ENCODE measurements around the gene HEYL.

HEYL gene

DNA sequence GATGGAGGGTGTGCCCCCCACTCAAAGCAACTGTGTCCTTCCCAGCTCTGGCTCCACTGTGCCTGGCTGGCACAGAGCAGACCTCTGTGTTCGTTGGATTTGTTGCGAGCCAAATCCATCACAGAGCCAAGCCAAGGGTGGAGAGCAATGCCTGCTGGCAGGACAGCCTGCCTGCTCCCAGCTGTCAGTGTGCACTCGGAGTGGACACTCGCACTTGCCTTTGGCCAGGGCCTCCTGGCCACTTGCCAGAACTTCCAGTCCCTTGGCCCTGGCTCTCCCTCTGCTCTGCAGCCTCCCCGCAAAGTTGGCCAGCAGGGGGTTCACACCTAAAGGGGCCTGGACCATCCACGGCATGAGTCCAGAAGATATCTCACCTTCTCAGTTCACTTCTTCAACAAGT lies 16.4 kb downstream of the HEYL start:
- no peak overlapping the region for H2AFZ ChIP-seq (ENCODE audit: low read depth)
- TF ChIP-seq, protein P1, sequence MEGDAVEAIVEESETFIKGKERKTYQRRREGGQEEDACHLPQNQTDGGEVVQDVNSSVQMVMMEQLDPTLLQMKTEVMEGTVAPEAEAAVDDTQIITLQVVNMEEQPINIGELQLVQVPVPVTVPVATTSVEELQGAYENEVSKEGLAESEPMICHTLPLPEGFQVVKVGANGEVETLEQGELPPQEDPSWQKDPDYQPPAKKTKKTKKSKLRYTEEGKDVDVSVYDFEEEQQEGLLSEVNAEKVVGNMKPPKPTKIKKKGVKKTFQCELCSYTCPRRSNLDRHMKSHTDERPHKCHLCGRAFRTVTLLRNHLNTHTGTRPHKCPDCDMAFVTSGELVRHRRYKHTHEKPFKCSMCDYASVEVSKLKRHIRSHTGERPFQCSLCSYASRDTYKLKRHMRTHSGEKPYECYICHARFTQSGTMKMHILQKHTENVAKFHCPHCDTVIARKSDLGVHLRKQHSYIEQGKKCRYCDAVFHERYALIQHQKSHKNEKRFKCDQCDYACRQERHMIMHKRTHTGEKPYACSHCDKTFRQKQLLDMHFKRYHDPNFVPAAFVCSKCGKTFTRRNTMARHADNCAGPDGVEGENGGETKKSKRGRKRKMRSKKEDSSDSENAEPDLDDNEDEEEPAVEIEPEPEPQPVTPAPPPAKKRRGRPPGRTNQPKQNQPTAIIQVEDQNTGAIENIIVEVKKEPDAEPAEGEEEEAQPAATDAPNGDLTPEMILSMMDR (conservative IDR thresholded peaks at IDR 0.05; ENCODE audit: low read depth, low read length): no peak
- no peak overlapping the region for H3K27ac ChIP-seq
- H3K9ac ChIP-seq: no peak overlapping the region
- H3K4me2 ChIP-seq: no peak overlapping the region
- no peaks in the 10 kb centered on the region for H3K27me3 ChIP-seq (ENCODE audit: insufficient read depth, low read depth)
- no peaks in the 10 kb centered on the region for H3K79me2 ChIP-seq (ENCODE audit: insufficient read depth, low read depth)
- no peak overlapping the region for H3K4me3 ChIP-seq (IDR thresholded peaks at IDR 0.05; ENCODE audit: insufficient read depth, low read depth, low read length)
- no peaks in the 10 kb centered on the region for H3K4me1 ChIP-seq (ENCODE audit: low read depth, poor library complexity, severe bottlenecking)
- no peaks in the 10 kb centered on the region for H4K20me1 ChIP-seq (ENCODE audit: insufficient read depth)
- no peaks in the 10 kb centered on the region for H3K36me3 ChIP-seq (ENCODE audit: insufficient read depth)

DNA sequence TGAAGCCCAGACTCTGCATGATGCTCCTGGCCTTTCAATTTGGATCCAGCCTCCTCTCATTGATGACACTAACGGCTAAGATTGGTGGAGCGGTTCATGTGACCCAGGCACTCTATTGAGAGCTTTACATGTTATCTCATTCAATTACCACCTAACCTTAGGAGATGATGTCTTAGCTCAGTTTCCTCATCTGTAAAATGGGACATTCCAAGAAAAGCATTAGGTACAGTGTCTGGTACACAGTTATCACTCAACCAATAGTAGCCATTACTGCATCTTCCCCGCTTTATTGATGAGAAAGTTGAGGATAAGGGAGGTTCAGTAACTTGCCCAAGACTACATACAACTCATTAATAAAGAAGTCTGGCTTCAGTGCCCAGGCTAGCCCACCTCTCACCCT lies 17.0 kb downstream of the HEYL start:
- no peaks in the 10 kb centered on the region for H4K20me1 ChIP-seq (ENCODE audit: insufficient read depth)
- no peaks in the 10 kb centered on the region for H3K36me3 ChIP-seq (ENCODE audit: insufficient read depth)
- H3K79me2 ChIP-seq (ENCODE audit: insufficient read depth, low read depth): no peaks in the 10 kb centered on the region
- TF ChIP-seq, protein P1 (conservative IDR thresholded peaks at IDR 0.05; ENCODE audit: low read depth, low read length): no peak
- no peaks in the 10 kb centered on the region for H3K27me3 ChIP-seq (ENCODE audit: insufficient read depth, low read depth)
- no peaks in the 10 kb centered on the region for H3K4me1 ChIP-seq (ENCODE audit: low read depth, poor library complexity, severe bottlenecking)
- H3K9ac ChIP-seq: no peak overlapping the region
- no peak overlapping the region for H2AFZ ChIP-seq (ENCODE audit: low read depth)
- H3K4me2 ChIP-seq: no peak overlapping the region
- no peak overlapping the region for H3K27ac ChIP-seq
- no peak overlapping the region for H3K4me3 ChIP-seq (IDR thresholded peaks at IDR 0.05; ENCODE audit: insufficient read depth, low read depth, low read length)

DNA sequence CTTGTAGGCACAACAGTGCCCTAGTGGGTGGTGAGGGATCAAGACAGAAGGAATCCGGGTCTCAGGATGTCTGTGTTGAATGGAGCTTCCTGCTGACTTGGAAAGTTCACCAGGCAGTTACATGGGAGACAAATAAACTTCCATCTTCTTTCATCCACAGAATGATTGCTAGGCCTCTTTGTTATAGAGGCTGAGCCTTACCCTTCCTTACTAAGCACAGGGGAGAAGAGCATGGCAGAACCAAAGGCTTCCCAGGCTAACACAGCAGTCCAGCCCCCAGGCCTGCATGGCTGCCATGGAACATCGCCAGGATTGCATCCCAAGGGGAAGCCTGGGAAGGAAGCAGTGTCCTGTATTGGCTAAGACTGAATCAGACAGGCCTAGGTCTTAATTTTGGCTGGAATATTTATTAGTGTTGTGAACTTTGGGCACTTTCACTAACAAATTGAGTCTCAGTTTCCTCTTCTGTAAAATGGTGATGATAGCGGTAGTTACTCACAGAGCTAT lies 18.7 kb downstream of the HEYL start:
- Histone ChIP-seq H2AFZ (ENCODE audit: low read depth) (no peak overlapping the region), H3K9ac (no peak overlapping the region), H3K79me2 (ENCODE audit: insufficient read depth, low read depth) (no peaks in the 10 kb centered on the region), H3K27ac (no peak overlapping the region), H3K4me2 (no peak overlapping the region), H4K20me1 (ENCODE audit: insufficient read depth) (no peaks in the 10 kb centered on the region), H3K27me3 (ENCODE audit: insufficient read depth, low read depth) (no peaks in the 10 kb centered on the region), H3K4me3 (IDR thresholded peaks at IDR 0.05; ENCODE audit: insufficient read depth, low read depth, low read length) (no peak overlapping the region), H3K4me1 (ENCODE audit: low read depth, poor library complexity, severe bottlenecking) (no peaks in the 10 kb centered on the region), H3K36me3 (ENCODE audit: insufficient read depth) (no peaks in the 10 kb centered on the region)
- TF ChIP-seq, protein P1 (conservative IDR thresholded peaks at IDR 0.05; ENCODE audit: low read depth, low read length): no peak

DNA sequence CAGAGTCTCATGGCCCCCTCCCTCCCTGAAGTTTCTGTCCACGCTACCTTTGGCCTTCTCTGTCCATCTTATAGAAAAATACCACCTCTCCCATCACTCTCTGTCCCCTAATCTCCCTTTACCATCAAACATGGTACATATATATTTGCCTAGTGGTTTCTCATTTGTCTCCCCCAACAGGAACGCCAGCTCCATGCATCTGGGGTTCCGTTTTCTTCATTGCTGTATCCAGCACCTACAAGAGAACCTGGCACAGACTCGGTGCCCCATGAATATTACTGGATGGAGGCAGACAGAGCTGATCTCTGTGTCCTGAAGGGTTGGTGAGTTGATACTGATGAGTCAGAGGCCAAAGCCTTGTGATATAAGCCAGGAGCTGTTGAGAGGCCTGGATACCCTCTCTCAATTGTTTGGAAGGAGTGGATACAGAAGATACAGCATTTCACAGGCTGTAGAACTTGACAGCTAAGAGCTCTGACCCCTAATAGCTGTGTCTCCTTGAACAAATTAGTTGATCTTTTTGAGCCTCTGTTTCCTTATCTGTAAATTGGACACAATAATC lies 21.9 kb downstream of the HEYL start:
- Histone ChIP-seq H3K4me1 (ENCODE audit: low read depth, poor library complexity, severe bottlenecking) (no peaks in the 10 kb centered on the region), H3K4me2 (no peak overlapping the region), H3K27ac (no peak overlapping the region), H3K27me3 (ENCODE audit: insufficient read depth, low read depth) (no peaks in the 10 kb centered on the region), H3K36me3 (ENCODE audit: insufficient read depth) (no peaks in the 10 kb centered on the region), H3K9ac (no peak overlapping the region), H3K79me2 (ENCODE audit: insufficient read depth, low read depth) (no peaks in the 10 kb centered on the region), H2AFZ (ENCODE audit: low read depth) (no peak overlapping the region), H4K20me1 (ENCODE audit: insufficient read depth) (no peaks in the 10 kb centered on the region), H3K4me3 (IDR thresholded peaks at IDR 0.05; ENCODE audit: insufficient read depth, low read depth, low read length) (no peak overlapping the region)
- TF ChIP-seq, protein P1 (conservative IDR thresholded peaks at IDR 0.05; ENCODE audit: low read depth, low read length): no peak
